Lower leg skin (tissue), 4 donors: ENCODE measurements around the gene SLC39A12. TPM values are rescaled to one million over a fixed set of nuclear protein-coding genes. Genes with fewer than 3 reads are reported as not detected.

Experiments
- DNase-seq, 2 donors: peaks; one replicate each; pipeline ENCODE4 v3.0.0-alpha.2; 2019; ENCODE audit warnings: low spot score in 2 of 2
- H3K4me3 ChIP-seq: fragments of 200-600 bp; sonication (generic); 2 replicates; pipeline ENCODE4 v1.5.1; 2017; ENCODE audit warnings: mild to moderate bottlenecking, low read depth; ENCODE audit not compliant: poor library complexity, severe bottlenecking
- POLR2A ChIP-seq, 2 donors: fragments of 450-650 bp; IDR thresholded peaks; one replicate each; pipeline ENCODE4 v1.6.1; 2016 to 2017; ENCODE audit warnings: antibody characterized with exemption in 2 of 2, mild to moderate bottlenecking in 1 of 2, moderate library complexity in 1 of 2
- WGBS, 2 donors: methylation state at CpG; one replicate each; pipeline ENCODE4 v1.1.5; 2018; 5-methylcytosine and 5-hydroxymethylcytosine counted together
- intact Hi-C: fragments of 100-400 bp; cut with DNase I; formaldehyde crosslinking; loops from one replicate; pipeline ENCODE4 v1.15.0; 2023; ENCODE audit warnings: low total_unique reads
- total RNA-seq, 4 donors: library from RNA; depleted of rRNA; stranded (reverse); fragments of >200 nt; gene quantifications; one replicate each; pipeline ENCODE4 v1.1.0, GENCODE V29; 2016
- TF ChIP-seq, protein P1 (sequence below), 3 donors: fragments of 450-650 bp; IDR thresholded peaks; one replicate each; pipeline ENCODE4 v1.5.1; 2016; ENCODE audit warnings: antibody characterized with exemption in 3 of 3, mild to moderate bottlenecking in 3 of 3, moderate library complexity in 2 of 3

The SLC39A12 gene
- total RNA-seq, 4 donors from 2014 or later, result not detected

DNA sequence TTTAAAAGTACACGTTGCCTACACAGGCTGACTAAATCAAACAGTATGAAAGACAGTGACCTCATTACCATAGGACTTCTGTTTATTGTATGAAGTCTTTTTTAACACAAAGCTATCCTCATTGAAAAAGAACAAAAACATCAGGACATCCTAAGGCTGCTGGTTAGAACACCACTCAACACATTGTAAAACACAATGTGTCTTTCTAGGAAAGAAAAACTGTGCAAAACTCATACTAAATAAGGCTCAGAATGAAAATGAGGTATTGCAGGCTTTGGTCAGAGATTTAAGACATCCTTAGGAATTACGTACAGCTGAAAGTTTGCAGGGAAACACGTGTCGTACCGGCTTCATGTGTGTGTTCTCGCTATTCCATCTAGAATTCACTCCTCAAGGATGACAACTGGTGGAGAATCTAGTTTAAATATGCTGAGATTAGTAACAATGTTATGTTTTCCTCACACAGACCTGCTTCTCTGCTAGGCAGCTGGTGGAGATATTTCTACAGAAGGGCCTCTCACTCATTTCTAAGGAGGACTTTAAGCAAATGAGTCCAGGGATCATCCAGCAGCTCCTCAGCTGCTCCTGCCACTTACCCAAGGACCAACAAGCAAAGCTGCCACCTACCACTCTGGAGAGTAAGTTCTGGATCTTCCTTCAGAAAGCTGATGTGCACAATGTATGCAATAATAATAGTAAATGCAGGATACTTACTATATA is 29.3 kb downstream of the SLC39A12 start:
- H3K4me3 ChIP-seq, result no peak overlapping the region
- DNase-seq, result no peak
- no peak for TF ChIP-seq POLR2A (IDR thresholded peaks at IDR 0.05)
- TF ChIP-seq, protein P1, sequence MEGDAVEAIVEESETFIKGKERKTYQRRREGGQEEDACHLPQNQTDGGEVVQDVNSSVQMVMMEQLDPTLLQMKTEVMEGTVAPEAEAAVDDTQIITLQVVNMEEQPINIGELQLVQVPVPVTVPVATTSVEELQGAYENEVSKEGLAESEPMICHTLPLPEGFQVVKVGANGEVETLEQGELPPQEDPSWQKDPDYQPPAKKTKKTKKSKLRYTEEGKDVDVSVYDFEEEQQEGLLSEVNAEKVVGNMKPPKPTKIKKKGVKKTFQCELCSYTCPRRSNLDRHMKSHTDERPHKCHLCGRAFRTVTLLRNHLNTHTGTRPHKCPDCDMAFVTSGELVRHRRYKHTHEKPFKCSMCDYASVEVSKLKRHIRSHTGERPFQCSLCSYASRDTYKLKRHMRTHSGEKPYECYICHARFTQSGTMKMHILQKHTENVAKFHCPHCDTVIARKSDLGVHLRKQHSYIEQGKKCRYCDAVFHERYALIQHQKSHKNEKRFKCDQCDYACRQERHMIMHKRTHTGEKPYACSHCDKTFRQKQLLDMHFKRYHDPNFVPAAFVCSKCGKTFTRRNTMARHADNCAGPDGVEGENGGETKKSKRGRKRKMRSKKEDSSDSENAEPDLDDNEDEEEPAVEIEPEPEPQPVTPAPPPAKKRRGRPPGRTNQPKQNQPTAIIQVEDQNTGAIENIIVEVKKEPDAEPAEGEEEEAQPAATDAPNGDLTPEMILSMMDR (IDR thresholded peaks at IDR 0.05), result no peak
- WGBS, 2 donors, result 62 to 86% methylated on average over 6 of the region's 6 CpGs
- intact Hi-C loops, result no loop called here

DNA sequence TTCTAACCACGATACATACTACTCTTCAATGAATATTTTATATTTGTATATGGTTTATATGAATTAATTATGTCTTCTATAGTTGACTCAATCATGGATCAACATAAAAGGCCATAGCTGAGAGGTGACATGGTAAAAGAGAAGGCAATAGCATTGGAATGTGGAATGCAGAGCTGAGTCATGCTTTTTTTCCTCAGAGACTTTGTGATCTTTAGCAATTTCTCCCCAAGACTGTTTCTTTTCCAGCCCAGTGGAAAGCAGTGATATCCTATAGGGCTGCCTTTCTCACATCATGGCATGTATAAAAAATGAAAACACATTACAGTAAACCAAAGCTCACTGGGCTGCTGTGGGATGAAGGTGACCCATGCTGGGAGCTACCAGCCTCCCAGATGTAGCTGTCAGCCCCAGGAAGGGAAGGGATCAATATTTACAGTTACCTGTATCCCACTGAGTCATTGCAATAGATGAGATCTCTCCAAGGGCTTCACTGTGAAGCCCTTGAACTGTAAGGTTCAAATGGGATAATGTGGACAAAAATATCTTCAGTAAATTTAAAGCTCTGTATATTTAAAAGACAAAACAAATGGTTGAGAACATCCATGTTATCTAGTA is 30.2 kb downstream of the SLC39A12 start:
- intact Hi-C loops, result no loop called here
- no peak for TF ChIP-seq POLR2A (IDR thresholded peaks at IDR 0.05)
- TF ChIP-seq, protein P1 (IDR thresholded peaks at IDR 0.05), result no peak
- 90 to 91% methylated on average over 1 of the region's 1 CpG for WGBS, 2 donors
- no peak for DNase-seq
- no peak overlapping the region for H3K4me3 ChIP-seq

DNA sequence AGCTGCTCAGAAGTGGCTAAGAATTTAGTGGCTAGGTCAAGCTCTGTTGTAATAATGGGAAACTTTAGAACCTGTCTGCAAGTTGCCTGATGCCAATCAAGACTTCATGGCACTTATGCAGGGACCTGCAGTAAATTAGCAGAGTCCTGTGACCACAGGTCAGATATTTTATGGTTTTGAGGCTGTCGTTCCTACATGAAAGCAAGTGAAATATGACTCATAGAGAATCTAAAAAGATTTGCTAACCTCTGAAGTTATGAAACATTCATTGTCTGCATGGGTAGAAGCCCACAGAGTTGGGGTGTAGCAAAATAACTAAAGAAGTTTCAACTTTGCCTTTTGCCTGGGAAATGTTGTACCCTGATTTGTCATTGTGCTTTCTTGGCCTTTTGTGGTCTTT is 32.3 kb downstream of the SLC39A12 start:
- no peak overlapping the region for H3K4me3 ChIP-seq

GRCh38 chr10:17984563-17984962 is 32.8 kb downstream of the SLC39A12 start:
- DNase-seq, result no peak
- 89 to 91% methylated on average over 4 of the region's 4 CpGs for WGBS, 2 donors
- intact Hi-C loops, result no loop called here
- no peak for TF ChIP-seq POLR2A (IDR thresholded peaks at IDR 0.05)
- TF ChIP-seq, protein P1 (IDR thresholded peaks at IDR 0.05), result no peak
- H3K4me3 ChIP-seq, result no peak overlapping the region

More for the DNA sequence above, 32.3 kb downstream of the SLC39A12 start:
- 13 to 30% methylated on average over 1 of the region's 1 CpG for WGBS, 2 donors
- no peak for DNase-seq
- intact Hi-C loops, result no loop called here
- TF ChIP-seq, protein P1 (IDR thresholded peaks at IDR 0.05), result no peak
- TF ChIP-seq POLR2A (IDR thresholded peaks at IDR 0.05), result no peak

GRCh38 chr10:17989908-17990767 is 38.4 kb downstream of the SLC39A12 start:
- TF ChIP-seq, protein P1 (IDR thresholded peaks at IDR 0.05), result no peak
- TF ChIP-seq POLR2A (IDR thresholded peaks at IDR 0.05), result no peak
- no peak overlapping the region for H3K4me3 ChIP-seq
- DNase-seq, result no peak
- 73 to 77% methylated on average over 6 of the region's 6 CpGs for WGBS, 2 donors
- intact Hi-C loops, result no loop called here
